GM12873 (cell line): Measurements from ENCODE around the gene ACOXL.

Experiments used
- TF ChIP-seq, protein P1 (sequence below): IDR thresholded peaks from 2 replicates; pipeline ENCODE4 v1.5.1; 2012; ENCODE audit warnings: low read depth, mild to moderate bottlenecking, moderate library complexity, low read length, control low read depth; ENCODE audit not compliant: insufficient read depth; ENCODE audit errors: missing control alignments

The ACOXL gene

DNA sequence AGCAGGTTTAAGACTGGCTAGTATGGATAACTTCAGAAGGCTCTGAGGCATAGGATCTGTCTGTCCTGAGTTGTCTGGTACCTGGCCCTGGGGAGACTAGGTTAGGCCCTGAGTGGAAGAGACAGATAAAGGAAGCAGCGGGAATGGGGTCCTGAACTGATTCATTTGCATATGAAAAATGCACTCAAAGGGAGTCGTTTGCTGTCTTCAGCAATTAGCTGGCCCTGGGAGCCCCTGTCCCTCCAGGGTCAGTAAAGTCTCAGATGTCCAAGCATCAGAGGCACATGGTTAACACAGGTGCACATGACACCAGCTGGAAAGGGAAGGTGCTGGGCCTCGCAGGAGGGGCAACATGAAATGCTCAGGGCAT, 172.4 kb downstream of the ACOXL start:
- TF ChIP-seq, protein P1, sequence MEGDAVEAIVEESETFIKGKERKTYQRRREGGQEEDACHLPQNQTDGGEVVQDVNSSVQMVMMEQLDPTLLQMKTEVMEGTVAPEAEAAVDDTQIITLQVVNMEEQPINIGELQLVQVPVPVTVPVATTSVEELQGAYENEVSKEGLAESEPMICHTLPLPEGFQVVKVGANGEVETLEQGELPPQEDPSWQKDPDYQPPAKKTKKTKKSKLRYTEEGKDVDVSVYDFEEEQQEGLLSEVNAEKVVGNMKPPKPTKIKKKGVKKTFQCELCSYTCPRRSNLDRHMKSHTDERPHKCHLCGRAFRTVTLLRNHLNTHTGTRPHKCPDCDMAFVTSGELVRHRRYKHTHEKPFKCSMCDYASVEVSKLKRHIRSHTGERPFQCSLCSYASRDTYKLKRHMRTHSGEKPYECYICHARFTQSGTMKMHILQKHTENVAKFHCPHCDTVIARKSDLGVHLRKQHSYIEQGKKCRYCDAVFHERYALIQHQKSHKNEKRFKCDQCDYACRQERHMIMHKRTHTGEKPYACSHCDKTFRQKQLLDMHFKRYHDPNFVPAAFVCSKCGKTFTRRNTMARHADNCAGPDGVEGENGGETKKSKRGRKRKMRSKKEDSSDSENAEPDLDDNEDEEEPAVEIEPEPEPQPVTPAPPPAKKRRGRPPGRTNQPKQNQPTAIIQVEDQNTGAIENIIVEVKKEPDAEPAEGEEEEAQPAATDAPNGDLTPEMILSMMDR, result no peak

DNA sequence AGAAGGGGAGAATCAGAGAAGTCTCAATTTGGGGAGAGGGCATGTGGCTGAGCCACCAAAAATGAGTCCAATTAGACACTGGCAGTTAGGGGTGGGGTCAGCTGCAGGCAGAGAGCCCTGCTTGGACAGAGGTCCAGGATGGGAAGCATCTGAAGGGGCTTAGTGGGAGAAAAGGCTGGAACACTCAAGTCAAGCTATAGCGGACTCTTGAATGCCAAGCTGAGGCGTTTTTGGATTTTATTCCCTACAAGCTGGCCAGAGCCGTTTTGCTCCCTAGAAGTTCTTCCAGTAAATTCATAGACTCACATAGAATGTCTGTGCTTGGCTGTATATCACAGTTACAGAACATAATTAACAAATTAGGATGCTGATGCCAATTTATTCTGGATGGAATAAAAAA, 172.8 kb downstream of the ACOXL start:
- TF ChIP-seq, protein P1, result no peak

DNA sequence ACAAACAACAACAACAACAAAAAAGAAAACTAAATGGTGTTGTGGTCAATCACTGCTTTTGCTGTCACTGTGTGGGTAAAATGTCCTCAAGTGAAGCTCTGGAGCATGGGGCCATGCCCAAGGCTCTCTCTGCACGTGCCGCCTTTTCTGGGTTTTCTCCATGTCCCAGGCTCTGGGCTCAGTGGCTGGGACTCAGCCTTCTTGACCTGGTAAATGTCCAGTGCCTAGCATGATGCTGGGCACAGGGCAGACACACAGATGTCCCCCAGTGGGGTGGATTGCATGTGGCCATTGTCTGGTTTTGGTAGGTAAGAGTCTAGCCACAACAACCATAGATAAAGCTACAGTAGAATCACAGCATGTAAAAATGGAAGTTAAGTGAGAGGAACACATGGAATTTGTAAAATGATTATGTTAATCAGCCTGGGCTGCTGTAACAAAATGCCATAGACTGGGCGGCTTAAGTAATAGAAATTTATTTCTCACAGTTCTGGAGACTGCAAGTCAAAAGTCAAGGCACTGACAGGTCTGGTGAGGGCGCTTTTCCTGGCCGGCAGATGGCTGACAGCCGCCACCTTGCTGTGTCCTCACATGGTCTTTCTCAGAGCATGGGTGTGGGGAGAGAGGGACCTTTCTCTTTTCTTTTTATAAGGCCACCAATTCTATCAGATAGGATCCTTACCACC, 174.4 kb downstream of the ACOXL start:
- TF ChIP-seq, protein P1, result no peak

DNA sequence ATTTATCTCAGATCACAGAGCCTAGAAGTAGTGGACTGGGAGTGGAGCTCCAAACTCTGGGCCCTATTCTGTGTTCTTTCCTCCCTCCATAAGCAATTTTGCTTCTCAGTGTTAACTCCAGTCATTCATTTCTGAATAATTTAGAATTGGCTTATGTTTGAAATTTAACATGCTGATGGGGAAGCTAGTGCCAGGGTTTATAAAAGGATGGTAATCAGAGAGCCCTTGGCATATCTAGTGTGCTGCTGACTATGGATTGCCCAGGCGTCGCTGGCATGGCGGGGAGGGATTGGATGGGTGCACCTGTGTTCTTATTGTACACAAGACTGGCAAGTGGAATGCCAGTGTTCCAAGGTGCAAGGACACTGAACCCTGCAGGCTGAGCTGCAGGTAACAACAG, 177.1 kb downstream of the ACOXL start:
- TF ChIP-seq, protein P1, result no peak

DNA sequence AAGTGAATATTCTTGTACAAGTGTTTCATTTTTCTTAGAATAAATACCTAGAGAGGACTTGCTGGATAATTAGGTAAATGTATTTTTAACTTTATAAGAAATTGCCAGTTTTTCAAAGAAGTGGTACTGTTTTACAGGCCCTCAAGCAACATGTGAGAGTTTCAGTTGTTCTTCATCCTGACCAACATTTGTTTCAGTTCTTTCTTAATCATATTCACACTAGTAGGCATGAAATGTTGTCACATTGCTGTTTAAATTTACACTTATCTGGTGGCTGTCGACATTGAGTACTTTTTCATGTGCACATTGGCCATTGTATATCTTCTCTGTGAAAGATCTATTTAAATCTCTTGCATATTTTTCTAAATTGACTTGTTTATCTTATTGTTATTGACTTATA, 178.1 kb downstream of the ACOXL start:
- TF ChIP-seq, protein P1, result no peak

DNA sequence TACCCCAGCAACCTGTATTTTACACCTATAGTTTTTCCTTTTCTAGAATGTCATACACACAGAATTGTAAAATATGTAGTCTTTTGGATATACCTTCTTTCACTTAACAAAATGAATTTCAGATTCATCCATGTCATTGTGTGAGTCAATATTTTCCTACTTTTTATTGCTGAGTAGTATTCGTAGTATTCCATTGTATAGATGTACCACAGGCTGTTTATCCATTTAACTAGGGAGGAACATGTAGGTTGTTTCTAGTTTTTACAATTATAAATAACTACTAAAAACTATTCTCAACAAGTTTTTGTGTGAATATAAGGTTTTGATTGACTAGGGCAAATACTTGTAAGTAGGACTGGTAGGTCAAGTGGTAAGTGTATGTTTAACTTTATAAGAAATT, 187.4 kb downstream of the ACOXL start:
- TF ChIP-seq, protein P1, result no peak

DNA sequence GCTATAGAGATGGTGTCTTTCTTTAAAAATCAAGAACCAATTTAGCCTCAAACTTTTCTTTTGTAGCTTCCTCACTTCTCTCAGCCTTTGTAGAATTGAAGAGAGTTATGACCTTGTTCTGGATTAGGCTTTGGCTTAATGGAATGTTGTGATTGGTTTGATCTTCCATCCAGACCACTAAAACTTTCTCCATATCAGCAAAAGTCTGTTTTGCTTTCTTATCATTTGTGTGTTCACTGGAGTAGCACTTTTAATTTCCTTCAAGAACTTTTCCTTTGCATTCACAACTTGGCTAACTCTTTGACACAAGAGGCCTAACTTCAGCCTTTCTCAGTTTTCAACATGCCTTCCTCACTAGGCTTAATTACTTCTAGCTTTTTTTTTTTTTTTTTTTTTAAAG, 193.1 kb downstream of the ACOXL start:
- TF ChIP-seq, protein P1, result no peak
